H1 (cell line): ENCODE measurements around the gene HDHD5. TPM values are rescaled to one million over a fixed set of nuclear protein-coding genes. Genes with fewer than 3 reads are reported as not detected.
A peak's percentile ranks its signal among the peaks of the same experiment; 100 is the strongest.

ENCODE experiments used
- BACH1 ChIP-seq: IDR thresholded peaks from 2 replicates; pipeline ENCODE4 v1.6.1; 2012; ENCODE audit warnings: low read length, improper control_type of control experiment
- BCL11A ChIP-seq, 2 experiments: IDR thresholded peaks; one replicate each; pipeline ENCODE4 v1.6.1; 2011; ENCODE audit warnings: low read depth in 2 of 2, low read length in 2 of 2, mild to moderate bottlenecking in 2 of 2
- CBX5 ChIP-seq: fragments of 300-800, 300-1000 bp; sonication (generic); IDR thresholded peaks from 2 replicates; pipeline ENCODE4 v1.7.1; 2016; ENCODE audit warnings: antibody characterized with exemption, low read length, low read depth
- CBX8 ChIP-seq: fragments of 300-800, 300-1000 bp; sonication (generic); IDR thresholded peaks from 2 replicates; pipeline ENCODE4 v1.7.1; 2016; ENCODE audit warnings: low read depth, low read length, borderline replicate concordance
- CEBPB ChIP-seq: IDR thresholded peaks from 2 replicates; pipeline ENCODE4 v1.6.1; 2012; ENCODE audit warnings: low read depth, low read length
- CTBP2 ChIP-seq: IDR thresholded peaks from 2 replicates; pipeline ENCODE4 v1.7.0; 2011; ENCODE audit warnings: borderline replicate concordance, mild to moderate bottlenecking, moderate library complexity, mixed read lengths, low read length; ENCODE audit not compliant: insufficient read depth, insufficient read length
- FOSL1 ChIP-seq: IDR thresholded peaks from 2 replicates; pipeline ENCODE4 v1.6.1; 2011; ENCODE audit warnings: mild to moderate bottlenecking, low read depth, low read length, moderate library complexity; ENCODE audit not compliant: insufficient read depth
- HDAC6 ChIP-seq: IDR thresholded peaks from one replicate; pipeline ENCODE4 v1.7.1; 2012; ENCODE audit warnings: low read depth, mild to moderate bottlenecking, inconsistent platforms, low read length, moderate library complexity
- JUN ChIP-seq: IDR thresholded peaks from 2 replicates; pipeline ENCODE4 v1.6.1; 2011; ENCODE audit warnings: low read depth, mild to moderate bottlenecking, improper control_type of control experiment, low read length
- JUND ChIP-seq: IDR thresholded peaks from 2 replicates; pipeline ENCODE4 v1.6.1; 2011; ENCODE audit warnings: mild to moderate bottlenecking, improper control_type of control experiment, low read length
- KDM1A ChIP-seq: fragments of 200-600, 300-600 bp; sonication (generic); IDR thresholded peaks from 2 replicates; pipeline ENCODE4 v1.7.1; 2016; ENCODE audit warnings: mild to moderate bottlenecking, low read length, borderline replicate concordance
- KDM4A ChIP-seq: IDR thresholded peaks from one replicate; pipeline ENCODE4 v1.7.1; 2012; ENCODE audit warnings: low read depth, mild to moderate bottlenecking, moderate library complexity, low read length, inconsistent platforms; ENCODE audit not compliant: severe bottlenecking
- MAFK ChIP-seq: IDR thresholded peaks from 2 replicates; pipeline ENCODE4 v1.6.1; 2012; ENCODE audit warnings: low read depth, mild to moderate bottlenecking, improper control_type of control experiment, low read length
- POLR2A ChIP-seq, 2 experiments: IDR thresholded peaks; 1 replicate in 1 of 2; 2 replicates in 1 of 2; pipeline ENCODE4 v1.6.1; 2011; ENCODE audit warnings: low read depth in 2 of 2, low read length in 2 of 2, mild to moderate bottlenecking in 2 of 2; ENCODE audit errors: control extremely low read depth in 1 of 2
- POLR2AphosphoS5 ChIP-seq: IDR thresholded peaks from 2 replicates; pipeline ENCODE4 v1.6.1; 2011; ENCODE audit warnings: low read depth, low read length
- RXRA ChIP-seq: IDR thresholded peaks from 2 replicates; pipeline ENCODE4 v1.6.1; 2011; ENCODE audit warnings: low read depth, mild to moderate bottlenecking, low read length, moderate library complexity; ENCODE audit not compliant: insufficient read depth
- SIRT6 ChIP-seq: IDR thresholded peaks from one replicate; pipeline ENCODE4 v1.7.1; 2012; ENCODE audit warnings: low read length, inconsistent platforms
- SIX5 ChIP-seq: IDR thresholded peaks from 2 replicates; pipeline ENCODE4 v1.6.1; 2011; ENCODE audit warnings: mild to moderate bottlenecking, low read depth, low read length
- SP2 ChIP-seq: IDR thresholded peaks from 2 replicates; pipeline ENCODE4 v1.6.1; 2012; ENCODE audit warnings: mild to moderate bottlenecking, low read length, inconsistent platforms
- SRF ChIP-seq: IDR thresholded peaks from 2 replicates; pipeline ENCODE4 v1.6.1; 2011; ENCODE audit warnings: mild to moderate bottlenecking, low read depth, low read length, moderate library complexity
- SUZ12 ChIP-seq: fragments of 200-600 bp; sonication (generic); IDR thresholded peaks from 2 replicates; pipeline ENCODE4 v1.6.1; 2012; ENCODE audit warnings: mild to moderate bottlenecking, inconsistent platforms, low read length, moderate library complexity, mixed read lengths
- TAF7 ChIP-seq: optimal IDR thresholded peaks from 2 replicates; pipeline ENCODE3; 2011; ENCODE audit warnings: low read depth, mild to moderate bottlenecking, inconsistent platforms, low read length, moderate library complexity, borderline replicate concordance
- TBP ChIP-seq: IDR thresholded peaks from 2 replicates; pipeline ENCODE4 v1.6.1; 2011; ENCODE audit warnings: low read depth, low read length, improper control_type of control experiment
- polyA plus RNA-seq, 7 experiments: library from polyadenylated mRNA; depleted of rRNA in 3 of 7; stranded (reverse) in 5 of 7; unstranded in 2 of 7; fragments of >200 nt in 5 of 7; fragments of 200-250 nt in 2 of 7; gene quantifications; 1 replicate in 5 of 7; 2 replicates in 1 of 7; 4 replicates in 1 of 7; pipeline versions ENCODE4 v1.2.1 to v1.2.3, GENCODE V29; 2011 to 2013; ENCODE audit warnings: missing spikeins in 2 of 7, mixed read lengths in 2 of 7
- total RNA-seq: library from RNA; stranded (reverse); fragmentation: NEBNext Ultra II Directional; extraction: Animal tissue kit (Norgen Biotek cat#: 25700); gene quantifications from 2 replicates; pipeline ENCODE4 v1.2.1, GENCODE V29; 2021
- TF ChIP-seq, protein P1 (sequence below): IDR thresholded peaks from 2 replicates; pipeline ENCODE4 v1.6.1; 2012; ENCODE audit warnings: inconsistent platforms

HDHD5 gene
- total and polyA plus RNA-seq, 2 of the 8 experiments (the other 6 are each of a cell fraction or from before 2014, with no cell fraction given), result 68.3 to 123 TPM

DNA sequence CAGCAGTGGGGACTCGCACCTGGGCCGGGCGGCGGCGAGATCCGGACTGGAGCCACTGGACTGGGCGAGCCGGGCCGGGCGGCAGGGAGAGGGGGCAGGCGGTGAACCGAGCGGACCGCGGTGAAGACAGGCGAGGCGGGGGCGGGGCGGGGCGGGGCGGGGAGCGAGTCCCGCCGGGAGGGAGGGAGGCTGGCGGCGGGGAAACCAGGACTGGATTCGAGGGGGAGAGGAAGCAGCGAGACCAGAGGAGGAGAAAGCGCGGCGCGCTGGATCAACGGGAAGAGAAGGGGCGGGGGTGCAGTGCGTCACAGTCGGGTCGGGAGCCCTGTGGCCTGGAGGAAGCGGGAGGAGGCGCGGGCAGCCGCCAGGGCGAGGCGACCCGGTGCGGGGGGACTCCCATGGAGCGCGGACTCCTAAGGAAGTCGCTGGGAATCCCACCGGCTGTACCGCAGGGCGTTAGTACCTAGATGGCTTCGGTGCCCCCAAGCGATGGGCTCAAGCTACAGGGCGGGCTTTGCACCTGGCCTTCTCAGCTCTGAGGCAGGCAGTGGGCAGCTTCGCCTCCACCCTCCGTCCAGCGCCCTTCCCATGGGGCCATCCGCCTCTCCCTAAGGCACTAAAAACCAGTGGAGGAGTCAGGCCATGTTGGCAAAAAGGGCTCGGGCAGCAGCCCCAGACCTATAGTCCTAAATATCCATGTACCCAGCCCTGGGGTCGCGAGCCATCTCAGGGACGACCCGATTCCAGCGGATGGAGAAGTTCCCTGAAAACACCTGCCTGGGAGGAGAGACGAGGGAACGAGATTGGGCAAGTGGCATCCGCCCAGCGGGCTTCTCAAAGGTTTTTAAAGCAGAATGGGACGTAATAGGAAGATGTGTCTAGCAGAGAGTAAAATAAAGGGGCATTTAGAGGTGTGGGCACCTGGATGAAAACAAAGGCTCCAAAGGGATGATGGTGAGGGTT, 37.6 kb downstream of the HDHD5 start, which contains the start of gene TMEM121B (continued):
- TF ChIP-seq, protein P1, sequence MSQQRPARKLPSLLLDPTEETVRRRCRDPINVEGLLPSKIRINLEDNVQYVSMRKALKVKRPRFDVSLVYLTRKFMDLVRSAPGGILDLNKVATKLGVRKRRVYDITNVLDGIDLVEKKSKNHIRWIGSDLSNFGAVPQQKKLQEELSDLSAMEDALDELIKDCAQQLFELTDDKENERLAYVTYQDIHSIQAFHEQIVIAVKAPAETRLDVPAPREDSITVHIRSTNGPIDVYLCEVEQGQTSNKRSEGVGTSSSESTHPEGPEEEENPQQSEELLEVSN, result peak; percentile 45
- TF ChIP-seq SP2 (no peak), SRF (no peak), KDM4A (peak; percentile 57), CBX5 (no peak), JUN (no peak), FOSL1 (no peak), POLR2A (IDR thresholded peaks at IDR 0.05; ENCODE audit: control extremely low read depth in 1 of 2, low read depth in 2 of 2, low read length in 2 of 2) (peak in 1 of 2 experiments; percentile 75; a peak in 2 of 3 replicates), JUND (0 out of 2 replicates have a peak, but pooled peaks have one; percentile 56), CBX8 (no peak), BCL11A (IDR thresholded peaks at IDR 0.05; ENCODE audit: low read depth in 2 of 2, low read length in 2 of 2) (no peak), MAFK (no peak), BACH1 (no peak), HDAC6 (no peak), CTBP2 (peak; percentile 56), TAF7 (peak; percentile 54), SIX5 (no peak), RXRA (0 out of 2 replicates have a peak, but pooled peaks have one; percentile 20), SIRT6 (no peak), CEBPB (no peak), POLR2AphosphoS5 (peak; percentile 68; the same call in 1 of the 2 replicates), KDM1A (no peak), SUZ12 (no peak), TBP (peak; percentile 46; the same call in 1 of the 2 replicates)
